Stimulated activated naive CD4-positive, alpha-beta T cell treated with Interleukin-2 at 50 U/mL for 16 hours (primary cell): ENCODE data around the gene JAKMIP1.

Experiments used
- DNase-seq: peaks from one replicate; lab custom pipeline; 2025; lab: John Stamatoyannopoulos, UW

JAKMIP1 gene

GRCh38 chr4:5992171-5992827, 208.1 kb downstream of the JAKMIP1 start:
- no peak for DNase-seq

- DNase-seq = no peak
Measured at GRCh38 chr4:5991405-5991804, 208.9 kb downstream of the JAKMIP1 start.

- no peak for DNase-seq
Measured at GRCh38 chr4:5990446-5991160, 209.7 kb downstream of the JAKMIP1 start.

- DNase-seq = no peak
Measured at GRCh38 chr4:5989236-5990225, 210.8 kb downstream of the JAKMIP1 start.

- DNase-seq = no peak
Measured at GRCh38 chr4:5988086-5988845, 212.1 kb downstream of the JAKMIP1 start.

GRCh38 chr4:5984843-5985242, 215.5 kb downstream of the JAKMIP1 start:
- DNase-seq = no peak

- DNase-seq = no peak
Measured at GRCh38 chr4:5982156-5982973, 218.0 kb downstream of the JAKMIP1 start.

- DNase-seq = no peak
Measured at GRCh38 chr4:5980436-5981155, 219.8 kb downstream of the JAKMIP1 start.

GRCh38 chr4:5979981-5980380, 220.4 kb downstream of the JAKMIP1 start:
- no peak for DNase-seq

- no peak for DNase-seq
Measured at GRCh38 chr4:5976921-5977320, 223.4 kb downstream of the JAKMIP1 start.

GRCh38 chr4:5976431-5976830, 223.9 kb downstream of the JAKMIP1 start:
- DNase-seq = no peak
